Activated CD8-positive, alpha-beta memory T cell treated with anti-CD3 and anti-CD28 coated beads, Interleukin-2, amount 50 U/mL, for 24 hours (primary cell): ENCODE results near the gene APOLD1.
"Not testable (repeated sequence)": the region's sequence is repeated elsewhere in the genome, so short reads cannot be mapped to it uniquely, and the experiment has no call there.

Experiments used
- DNase-seq: peaks from one replicate; pipeline ENCODE4 v3.0.0-alpha.2; 2020; ENCODE audit errors: extremely low read depth

Gene APOLD1

GRCh38 chr12:12784911-12785814 is at the start of gene APOLD1:
Gene APOLD1, plus strand, starts transcription at chr12:12785659. Its CDS starts 33 bp downstream, at chr12:12785692.
- DNase-seq: no peak

GRCh38 chr12:12736759-12737676 is 48.4 kb upstream of the APOLD1 start:
- no peak for DNase-seq

GRCh38 chr12:12738152-12738551 is 47.3 kb upstream of the APOLD1 start:
- not testable (repeated sequence) for DNase-seq

GRCh38 chr12:12741660-12742059 is 43.8 kb upstream of the APOLD1 start:
- DNase-seq: no peak

- no peak for DNase-seq
Measured at GRCh38 chr12:12744546-12745305, 40.7 kb upstream of the APOLD1 start.

- DNase-seq: no peak
Measured at GRCh38 chr12:12745576-12746211, 39.8 kb upstream of the APOLD1 start.

- no peak for DNase-seq
Measured at GRCh38 chr12:12747278-12747677, 38.2 kb upstream of the APOLD1 start.

GRCh38 chr12:12748044-12748443 is 37.4 kb upstream of the APOLD1 start:
- DNase-seq: no peak

GRCh38 chr12:12749433-12749832 is 36.0 kb upstream of the APOLD1 start:
- DNase-seq: no peak

- no peak for DNase-seq
Measured at GRCh38 chr12:12755923-12756322, 29.5 kb upstream of the APOLD1 start.

GRCh38 chr12:12757121-12757520 is 28.3 kb upstream of the APOLD1 start:
- DNase-seq: no peak

- DNase-seq: no peak
Measured at GRCh38 chr12:12759234-12759915, 26.1 kb upstream of the APOLD1 start.

- DNase-seq: no peak
Measured at GRCh38 chr12:12764824-12765223, 20.6 kb upstream of the APOLD1 start.

- no peak for DNase-seq
Measured at GRCh38 chr12:12770262-12770661, 15.2 kb upstream of the APOLD1 start.

GRCh38 chr12:12774791-12775190 is 10.7 kb upstream of the APOLD1 start:
- DNase-seq: no peak

- no peak for DNase-seq
Measured at GRCh38 chr12:12776261-12776660, 9.2 kb upstream of the APOLD1 start.

GRCh38 chr12:12777092-12777491 is 8.4 kb upstream of the APOLD1 start:
- no peak for DNase-seq

GRCh38 chr12:12779007-12779406 is 6.5 kb upstream of the APOLD1 start:
- no peak for DNase-seq

- no peak for DNase-seq
Measured at GRCh38 chr12:12779529-12779928, 5.9 kb upstream of the APOLD1 start.

GRCh38 chr12:12784116-12784515 is 1.3 kb upstream of the APOLD1 start:
- no peak for DNase-seq

GRCh38 chr12:12786351-12786705 is 869 bp downstream of the APOLD1 start:
- no peak for DNase-seq
